OCI-M2 (cell line): Measurements from ENCODE around the gene PES1.
"Not testable (repeated sequence)": the region's sequence is repeated elsewhere in the genome, so short reads cannot be mapped to it uniquely, and the experiment has no call there.

Experiments
- DNase-seq: peaks from one replicate; lab custom pipeline; 2025; ENCODE audit not compliant: unreplicated experiment; lab: John Stamatoyannopoulos, UW

The PES1 gene

DNA sequence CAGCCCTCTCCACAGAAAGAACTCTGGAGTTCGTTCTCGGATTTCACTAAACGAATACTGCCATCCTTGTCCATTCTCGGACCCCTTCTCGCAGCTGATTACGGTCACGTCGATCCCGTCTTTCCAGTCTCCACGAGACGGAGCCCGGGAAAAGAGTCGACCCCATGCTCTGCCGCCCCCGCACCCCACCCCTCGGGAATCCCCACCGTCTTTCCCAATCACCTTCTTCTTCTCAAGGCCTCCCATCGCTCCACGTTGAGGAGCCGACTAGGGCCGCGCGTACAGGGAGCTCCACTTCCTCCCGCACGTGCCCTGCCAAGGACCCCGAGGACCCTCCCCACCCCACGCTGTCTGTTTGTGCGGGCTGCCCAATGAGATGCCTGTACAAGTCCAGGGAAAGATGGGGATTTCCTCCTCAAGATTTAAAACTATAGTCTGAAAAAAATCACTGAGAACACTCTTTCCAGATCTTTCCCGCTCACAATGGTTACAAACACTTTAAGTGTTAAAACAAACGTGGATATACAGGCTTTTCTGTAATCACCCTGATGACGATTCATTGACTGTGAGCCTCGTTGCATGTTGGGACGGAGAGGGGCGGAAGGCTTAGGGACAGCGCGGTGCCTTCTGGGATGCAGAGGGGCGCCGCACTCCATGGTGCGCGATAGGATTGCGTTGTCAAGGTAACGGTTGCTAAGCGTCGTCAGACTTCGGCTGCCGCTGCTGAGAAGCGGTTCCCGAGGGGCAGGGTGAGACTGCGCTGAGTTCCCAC is at the start of gene PES1:
Gene PES1 (minus strand): TSS at position 323 of the 772 bp plus-strand sequence. CDS start 77 bp downstream, at position 246.
- DNase-seq: peak; percentile 90

DNA sequence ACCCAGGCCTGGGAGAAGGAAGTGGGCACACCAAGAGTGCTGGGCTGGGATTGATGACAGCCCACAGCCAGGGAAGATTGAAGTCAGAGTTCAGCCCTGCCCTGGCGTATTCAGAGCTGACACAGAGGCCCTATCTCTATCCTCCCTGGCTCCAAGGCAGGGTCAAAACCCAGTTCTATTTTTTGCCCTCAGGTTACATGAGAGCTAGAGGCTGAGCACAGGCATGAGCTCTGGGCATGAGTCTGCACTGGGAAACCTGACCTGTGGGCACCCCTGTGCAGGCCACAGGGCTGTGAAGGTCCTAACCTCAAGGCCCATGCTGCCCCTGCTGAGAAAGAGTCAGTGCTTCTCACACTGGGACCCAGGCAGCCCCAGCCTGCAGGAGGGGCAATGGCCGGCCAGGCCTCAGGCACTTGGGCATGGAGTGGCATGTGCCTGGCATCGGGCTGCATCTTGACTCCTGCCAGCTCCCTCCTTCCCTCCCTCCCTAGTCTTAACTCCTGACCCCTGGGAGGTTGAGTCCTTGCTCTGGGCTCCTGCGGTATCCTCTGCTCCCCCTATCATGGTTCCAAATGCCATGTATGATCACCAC is 49.2 kb upstream of the PES1 start:
- no peak for DNase-seq

DNA sequence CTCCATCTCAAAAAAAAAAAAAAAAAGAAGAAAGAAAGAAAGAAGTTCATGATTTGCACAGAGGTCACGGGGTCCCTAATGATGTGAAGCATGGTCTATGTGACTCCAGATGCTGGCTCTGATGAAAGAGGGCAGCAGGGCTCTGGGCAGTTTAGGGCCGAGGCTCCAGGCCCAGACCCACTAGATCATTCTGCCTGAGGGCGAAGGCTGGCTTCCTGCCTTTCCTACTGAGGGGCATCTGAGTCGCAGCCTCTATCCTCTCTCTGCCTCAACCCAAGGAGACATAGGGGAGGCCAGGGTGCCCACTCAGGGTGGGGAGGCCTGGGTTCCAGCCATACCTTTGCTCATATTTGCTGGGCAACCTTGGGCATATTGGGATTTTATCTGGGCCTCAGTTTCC is 48.7 kb upstream of the PES1 start:
- no peak for DNase-seq

DNA sequence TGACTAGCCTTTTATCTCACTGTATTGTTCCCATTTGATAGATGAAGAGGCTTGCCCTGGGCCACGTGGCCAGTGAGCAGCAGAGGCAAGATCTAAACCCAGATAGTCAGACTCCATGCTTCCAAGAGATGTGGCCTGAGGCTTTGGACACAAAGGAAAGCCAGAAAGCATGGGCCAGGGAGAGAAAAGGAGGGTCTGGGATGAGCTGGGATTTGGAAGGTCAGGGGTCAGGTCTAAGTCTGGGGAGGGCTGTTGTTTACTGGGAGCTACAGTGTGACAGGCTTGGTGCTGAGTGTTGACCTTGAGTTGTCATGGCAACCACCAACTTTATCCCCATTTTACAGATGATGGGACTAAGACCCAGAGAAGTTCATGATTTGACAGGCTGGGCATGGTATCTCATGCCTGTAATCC is 46.0 kb upstream of the PES1 start:
- no peak for DNase-seq

DNA sequence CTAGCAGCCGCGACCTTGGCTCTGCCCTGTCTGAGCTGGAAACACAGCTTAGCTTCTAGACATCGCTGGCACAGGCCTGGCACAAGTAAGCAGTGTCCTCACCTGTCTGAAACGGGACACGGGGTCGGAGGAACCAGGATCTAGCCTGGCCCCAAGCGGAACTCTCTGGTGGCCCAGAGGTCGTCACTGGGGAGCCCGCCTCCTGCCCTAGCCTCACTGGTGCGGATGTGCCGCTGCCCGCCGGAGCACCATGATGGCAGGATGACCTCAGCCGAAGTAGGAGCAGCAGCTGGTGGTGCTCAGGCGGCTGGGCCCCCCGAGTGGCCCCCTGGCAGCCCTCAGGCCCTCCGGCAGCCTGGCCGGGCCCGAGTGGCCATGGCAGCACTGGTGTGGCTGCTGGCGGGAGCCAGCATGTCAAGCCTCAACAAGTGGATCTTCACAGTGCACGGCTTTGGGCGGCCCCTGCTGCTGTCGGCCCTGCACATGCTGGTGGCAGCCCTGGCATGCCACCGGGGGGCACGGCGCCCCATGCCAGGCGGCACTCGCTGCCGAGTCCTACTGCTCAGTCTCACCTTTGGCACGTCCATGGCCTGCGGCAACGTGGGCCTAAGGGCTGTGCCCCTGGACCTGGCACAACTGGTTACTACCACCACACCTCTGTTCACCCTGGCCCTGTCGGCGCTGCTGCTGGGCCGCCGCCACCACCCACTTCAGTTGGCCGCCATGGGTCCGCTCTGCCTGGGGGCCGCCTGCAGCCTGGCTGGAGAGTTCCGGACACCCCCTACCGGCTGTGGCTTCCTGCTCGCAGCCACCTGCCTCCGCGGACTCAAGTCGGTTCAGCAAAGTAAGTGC is 44.7 kb upstream of the PES1 start:
- no peak for DNase-seq

DNA sequence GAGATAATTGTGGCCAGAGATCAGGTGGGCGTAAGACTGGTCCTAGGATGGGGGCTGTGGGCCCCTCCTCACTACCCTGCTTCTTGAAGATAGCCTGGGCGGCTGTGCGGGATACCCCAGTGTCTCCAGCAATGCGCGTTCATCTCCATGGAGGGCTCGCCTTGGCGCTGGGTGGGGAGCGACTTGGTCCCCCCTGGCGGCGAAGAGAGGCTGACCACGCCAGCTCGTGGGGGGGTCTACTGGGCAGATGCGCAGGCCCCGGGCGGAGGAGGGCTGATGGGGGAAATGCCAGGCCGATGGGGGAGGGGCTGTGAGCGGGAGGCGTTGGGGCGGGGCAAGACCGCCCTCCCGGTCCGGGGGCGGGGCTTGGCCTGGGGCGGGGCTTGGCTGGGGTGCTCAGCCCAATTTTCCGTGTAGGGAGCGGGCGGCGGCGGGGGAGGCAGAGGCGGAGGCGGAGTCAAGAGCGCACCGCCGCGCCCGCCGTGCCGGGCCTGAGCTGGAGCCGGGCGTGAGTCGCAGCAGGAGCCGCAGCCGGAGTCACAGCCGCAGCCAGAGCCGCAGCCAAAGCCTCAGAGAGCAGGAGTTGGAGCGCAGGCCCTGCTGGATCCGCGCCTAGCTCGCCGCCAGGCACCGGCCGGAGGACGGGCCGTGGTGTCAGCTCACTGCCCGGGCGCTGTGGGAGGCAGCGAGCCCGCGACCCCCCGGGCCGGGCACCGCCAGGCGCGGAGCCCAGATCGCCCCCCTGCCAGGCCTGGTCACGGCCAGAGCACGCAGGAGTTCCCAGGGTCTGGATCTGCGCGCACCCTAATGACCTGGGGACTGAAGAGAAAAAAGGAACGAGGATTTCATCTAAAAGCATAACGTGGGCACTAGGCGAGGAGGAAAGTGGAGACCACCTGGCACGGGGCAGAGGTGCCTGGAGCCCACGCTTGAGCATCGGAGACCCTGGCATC is 43.8 kb upstream of the PES1 start, which contains the start of gene SLC35E4:
Gene SLC35E4 (plus strand): TSS at position 509 of the 953 bp plus-strand sequence. CDS start 670 bp downstream, outside the sequence.
- peak; percentile 35 for DNase-seq

DNA sequence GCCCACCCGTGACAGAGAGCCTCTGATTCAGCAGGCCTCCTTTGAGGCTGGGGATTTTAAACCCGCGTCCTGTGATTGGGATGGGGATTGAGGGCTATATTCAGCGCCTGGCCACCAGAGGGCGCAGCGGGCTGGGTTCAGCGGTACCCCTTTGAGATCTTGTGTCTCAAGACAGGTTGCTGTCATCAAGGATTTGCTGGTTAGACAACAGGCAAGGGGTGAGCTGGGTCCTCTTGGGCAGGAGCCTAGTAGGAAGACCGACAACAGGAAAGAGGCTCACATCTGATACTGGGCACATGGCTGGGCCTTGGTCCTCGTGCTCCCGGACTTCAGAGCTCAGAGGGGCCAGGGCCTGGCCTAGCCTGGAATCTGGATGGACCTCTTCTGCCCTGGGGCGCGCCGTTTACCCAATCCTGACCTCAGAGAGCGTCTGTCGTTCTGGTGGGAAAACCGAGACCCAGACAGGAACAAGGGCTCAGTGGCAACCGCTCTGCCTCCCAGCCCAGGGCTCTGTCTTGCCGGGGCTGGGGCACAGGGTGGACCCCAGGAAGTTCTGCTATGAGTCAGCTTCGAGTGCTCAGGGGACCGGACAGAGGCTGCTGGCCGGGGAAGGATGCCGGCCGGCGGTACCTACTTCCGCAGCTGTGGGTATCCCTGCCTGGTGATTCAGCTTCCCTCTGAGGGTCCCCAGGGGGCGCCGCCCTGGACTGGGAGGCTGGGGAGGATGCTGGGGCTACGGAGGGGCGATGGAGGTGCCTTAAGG is 42.9 kb upstream of the PES1 start:
- peak; percentile 52 for DNase-seq

DNA sequence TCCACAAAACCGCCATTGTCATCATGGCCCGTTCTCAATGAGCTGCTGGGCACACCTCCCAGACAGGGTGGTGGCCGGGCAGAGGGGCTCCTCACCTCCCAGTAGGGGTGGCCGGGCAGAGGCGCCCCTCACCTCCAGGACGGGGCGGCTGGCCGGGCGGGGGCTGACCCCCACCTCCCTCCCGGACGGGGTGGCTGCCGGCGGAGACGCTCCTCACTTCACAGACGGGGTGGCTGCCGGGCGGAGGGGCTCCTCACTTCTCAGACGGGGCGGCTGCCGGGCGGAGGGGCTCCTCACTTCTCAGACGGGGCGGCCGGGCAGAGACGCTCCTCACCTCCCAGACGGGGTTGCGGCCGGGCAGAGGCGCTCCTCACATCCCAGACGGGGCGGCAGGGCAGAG is 39.8 kb upstream of the PES1 start:
- DNase-seq: not testable (repeated sequence)

DNA sequence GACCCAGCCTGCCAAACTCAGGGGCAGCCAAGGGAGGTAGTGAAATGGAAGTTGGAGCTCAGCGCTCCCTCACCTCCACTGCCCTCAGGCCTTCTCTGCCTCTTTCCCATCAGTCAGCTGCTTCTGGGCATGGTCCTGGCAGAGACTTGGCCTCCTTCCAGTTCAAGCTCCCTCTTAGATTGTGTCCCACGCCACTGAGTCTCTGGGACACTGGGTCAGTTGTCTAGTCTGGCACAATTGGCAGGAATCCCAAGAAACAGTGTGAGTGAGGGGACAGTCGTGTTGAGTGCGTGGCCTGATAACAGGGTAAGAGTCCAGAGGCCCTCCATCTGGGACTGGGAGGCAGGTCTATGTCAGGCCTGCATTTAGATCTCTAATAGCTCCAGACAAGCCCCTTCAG is 36.8 kb upstream of the PES1 start:
- no peak for DNase-seq

DNA sequence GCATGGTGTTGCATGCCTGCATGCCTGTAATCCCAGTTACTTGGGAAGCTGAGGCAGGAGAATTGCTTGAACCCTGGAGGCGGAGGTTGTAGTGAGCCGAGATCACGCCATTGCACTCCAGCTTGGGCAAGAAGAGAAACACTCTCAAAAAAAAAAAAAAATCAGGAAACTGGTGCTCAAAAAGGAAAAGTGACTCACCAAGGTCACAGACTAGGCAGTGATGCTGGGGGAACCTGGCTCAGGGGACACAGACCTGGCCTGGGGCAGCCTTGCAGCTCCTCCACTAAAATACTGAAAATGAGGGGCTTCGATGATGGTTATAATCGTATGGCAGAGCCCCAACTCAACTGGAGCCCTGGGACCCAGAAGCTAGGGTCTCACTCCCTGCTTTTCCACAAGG is 35.8 kb upstream of the PES1 start:
- DNase-seq: no peak

DNA sequence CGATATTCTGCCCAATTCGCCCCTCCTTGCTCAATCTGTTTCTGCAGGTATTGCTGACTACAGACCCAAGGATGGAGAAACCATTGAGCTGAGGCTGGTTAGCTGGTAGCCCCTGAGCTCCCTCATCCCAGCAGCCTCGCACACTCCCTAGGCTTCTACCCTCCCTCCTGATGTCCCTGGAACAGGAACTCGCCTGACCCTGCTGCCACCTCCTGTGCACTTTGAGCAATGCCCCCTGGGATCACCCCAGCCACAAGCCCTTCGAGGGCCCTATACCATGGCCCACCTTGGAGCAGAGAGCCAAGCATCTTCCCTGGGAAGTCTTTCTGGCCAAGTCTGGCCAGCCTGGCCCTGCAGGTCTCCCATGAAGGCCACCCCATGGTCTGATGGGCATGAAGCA is 34.7 kb upstream of the PES1 start:
- no peak for DNase-seq

DNA sequence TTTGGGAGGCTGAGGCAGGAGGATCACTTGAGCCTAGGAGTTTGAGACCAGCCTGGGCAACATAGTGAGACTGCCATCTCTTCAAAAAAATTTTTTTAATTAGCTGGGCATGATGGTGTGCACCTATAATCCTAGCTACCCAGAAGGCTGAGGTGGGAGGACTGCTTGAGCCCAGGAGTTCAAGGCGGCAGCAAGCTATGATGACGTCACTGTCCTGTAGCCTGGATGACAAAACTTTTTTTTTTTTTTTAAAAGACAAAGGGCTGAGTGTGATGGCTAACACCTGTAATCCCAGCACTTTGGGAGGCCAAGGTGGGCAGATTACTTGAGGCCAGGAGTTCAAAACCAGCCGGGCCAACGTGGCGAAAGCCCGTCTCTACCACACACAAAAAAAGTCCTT is 28.2 kb upstream of the PES1 start:
- not testable (repeated sequence) for DNase-seq

DNA sequence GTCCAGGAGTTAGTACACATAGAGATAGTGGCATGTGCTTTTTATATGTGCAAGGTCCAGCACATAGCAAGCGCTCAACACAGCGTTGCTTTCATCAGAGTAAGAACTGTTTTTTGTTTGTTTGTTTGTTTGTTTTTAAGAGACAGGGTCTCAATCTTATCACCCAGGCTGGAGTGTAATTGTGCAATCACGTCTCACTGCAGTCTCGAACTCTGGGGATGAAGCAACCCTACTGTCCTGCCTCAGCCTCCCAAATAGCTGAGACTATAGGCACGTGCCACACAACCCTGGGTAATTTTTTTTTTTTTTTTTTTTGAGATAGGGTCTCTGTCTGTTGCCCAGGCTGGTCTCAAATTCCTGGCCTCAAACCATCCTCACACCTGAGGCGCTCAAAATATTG is 26.1 kb upstream of the PES1 start:
- DNase-seq: no peak

DNA sequence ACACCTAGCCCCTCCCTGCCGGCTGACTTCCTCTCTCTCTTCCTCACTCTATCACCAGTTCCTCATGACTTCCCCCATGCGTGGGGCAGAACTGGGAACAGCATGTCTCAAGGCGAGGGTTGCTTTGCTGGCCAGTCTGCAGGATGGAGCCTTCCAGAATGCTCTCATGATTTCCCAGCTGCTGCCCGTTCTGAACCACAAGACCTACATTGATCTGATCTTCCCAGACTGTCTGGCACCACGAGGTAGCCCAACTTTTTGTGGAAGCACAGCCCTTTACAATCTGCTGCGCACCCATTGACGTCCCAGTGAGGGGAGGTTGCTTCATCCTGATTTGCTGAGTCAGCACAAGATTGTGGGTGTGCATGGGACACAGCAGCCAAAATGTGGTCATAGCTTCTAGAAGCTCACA is 23.8 kb upstream of the PES1 start:
- DNase-seq: no peak

DNA sequence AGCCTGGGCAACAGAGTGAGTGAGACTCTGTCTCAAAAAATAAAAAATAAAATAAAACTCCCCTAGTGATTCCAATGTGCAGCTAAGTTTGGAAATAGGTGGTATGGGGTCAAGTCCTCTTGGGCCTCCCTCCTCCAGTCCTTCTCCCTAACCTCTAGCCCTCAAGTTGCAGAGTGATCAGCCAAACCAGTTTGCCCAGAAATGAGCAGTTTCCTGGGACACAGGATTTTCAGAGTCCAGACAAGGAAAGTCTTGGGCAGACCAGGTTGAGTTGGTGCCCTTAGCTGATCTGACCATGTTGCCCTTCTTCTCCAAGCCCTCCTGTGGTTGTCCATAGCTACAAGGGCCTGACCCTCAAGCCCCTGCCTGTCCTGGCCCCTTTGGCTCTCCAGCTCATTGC is 23.2 kb upstream of the PES1 start:
- DNase-seq: no peak

DNA sequence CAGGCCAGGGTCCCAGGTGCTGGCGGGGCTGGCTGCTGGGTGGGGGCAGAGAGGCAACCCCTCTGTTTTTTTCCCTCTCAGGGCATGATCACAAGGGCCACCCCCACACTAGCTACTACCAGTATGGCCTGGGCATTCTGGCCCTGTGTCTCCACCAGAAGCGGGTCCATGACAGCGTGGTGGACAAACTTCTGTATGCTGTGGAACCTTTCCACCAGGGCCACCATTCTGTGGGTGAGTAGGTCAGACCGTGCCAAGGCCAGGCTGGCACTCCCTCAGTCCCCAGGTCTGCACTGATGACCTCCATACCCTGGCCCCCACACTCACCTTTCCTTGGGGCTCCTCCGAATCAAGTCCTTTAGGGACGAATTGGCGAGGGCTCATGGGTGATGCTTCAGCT is 22.6 kb upstream of the PES1 start:
- DNase-seq: no peak

DNA sequence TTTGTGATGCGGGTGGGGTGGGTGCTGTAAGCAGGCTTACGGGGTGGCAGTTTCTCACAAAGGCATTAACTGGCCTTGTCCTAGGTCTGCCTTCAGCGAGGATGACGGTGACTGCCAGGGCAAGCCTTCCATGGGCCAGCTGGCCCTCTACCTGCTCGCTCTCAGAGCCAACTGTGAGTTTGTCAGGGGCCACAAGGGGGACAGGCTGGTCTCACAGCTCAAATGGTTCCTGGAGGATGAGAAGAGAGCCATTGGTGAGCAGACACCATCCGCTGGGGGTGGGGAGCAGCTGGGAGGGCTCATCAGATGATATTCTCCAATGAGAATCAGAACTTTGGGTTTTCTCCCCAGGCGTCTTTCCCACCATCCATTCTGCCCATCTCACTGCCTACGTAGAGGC is 21.1 kb upstream of the PES1 start:
- no peak for DNase-seq

DNA sequence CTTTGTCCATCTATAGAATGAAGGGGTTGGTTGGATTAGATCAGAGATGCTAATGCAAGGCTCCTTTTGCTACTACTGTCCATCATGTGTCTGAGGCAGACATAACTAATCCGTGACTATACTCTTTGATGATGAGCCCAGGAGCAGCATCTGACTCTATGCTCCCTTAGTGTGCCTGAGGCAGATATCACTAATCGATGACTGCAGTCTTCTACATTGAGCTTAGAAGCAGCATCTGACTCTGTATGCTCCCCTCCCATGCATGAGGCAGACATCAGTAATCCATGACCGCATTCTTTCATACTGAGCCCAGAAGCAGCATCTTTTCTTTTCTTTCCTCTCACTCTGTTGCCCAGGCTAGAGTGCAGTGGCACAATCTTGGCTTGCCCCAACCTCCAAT is 19.5 kb upstream of the PES1 start:
- DNase-seq: no peak

DNA sequence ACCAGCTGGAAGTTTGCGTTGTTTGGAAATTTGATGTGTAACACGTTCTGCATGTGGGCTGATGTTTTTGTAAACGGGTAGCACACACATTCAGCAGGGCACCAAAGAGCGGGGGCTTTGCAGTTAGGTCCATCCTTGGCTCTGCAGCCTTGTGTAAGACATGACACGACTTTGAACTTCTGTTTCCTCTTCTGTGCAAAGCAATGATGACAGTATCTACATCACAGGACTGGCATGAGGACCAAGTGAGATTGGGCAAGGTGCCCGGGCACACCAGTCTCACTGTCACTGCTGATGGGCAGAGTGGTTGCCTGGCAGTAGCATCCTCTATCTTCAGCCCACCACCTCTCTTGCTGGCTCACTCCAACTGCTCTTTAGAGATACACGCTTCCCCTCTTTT is 18.6 kb upstream of the PES1 start:
- no peak for DNase-seq
